Amniotic stem cell (primary cell): Measurements from ENCODE around the gene GPR62.
"Not testable (repeated sequence)": the region's sequence is repeated elsewhere in the genome, so short reads cannot be mapped to it uniquely, and the experiment has no call there.

ENCODE experiments used
- DNase-seq: peaks from one replicate; lab custom pipeline; 2025; lab: John Stamatoyannopoulos, UW

The GPR62 gene

DNA sequence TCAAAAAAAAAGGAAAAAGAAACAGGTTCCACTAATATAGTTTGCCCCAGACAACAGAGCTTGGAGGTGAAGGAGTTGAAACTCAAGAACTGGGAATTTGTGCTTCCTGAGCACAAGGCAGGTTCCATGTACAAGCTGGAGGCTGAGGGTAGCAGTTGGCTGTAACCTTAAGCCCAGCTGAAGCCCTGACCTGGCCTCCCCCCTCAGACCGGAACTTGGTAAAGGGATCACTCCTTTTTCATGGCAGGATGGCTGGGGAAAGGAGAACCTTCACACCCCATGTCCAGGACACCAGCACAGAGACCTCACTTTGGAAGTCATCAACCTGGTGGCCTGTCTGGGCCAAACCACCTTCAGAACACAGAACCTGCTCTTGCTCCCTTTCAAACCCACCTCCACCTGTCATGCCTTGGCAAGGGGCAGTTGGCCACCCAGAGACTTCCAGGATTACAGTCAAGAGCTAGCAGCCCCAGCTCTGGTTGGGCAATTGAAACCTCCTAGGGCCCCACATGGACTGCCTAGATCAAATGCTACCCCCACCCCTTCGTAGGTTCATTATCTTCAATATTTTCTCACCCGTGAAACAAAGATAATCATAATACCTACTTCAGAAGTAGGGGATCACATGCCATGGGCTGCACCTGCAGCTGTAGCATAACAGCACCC is 37.0 kb downstream of the GPR62 start:
- DNase-seq, result no peak

DNA sequence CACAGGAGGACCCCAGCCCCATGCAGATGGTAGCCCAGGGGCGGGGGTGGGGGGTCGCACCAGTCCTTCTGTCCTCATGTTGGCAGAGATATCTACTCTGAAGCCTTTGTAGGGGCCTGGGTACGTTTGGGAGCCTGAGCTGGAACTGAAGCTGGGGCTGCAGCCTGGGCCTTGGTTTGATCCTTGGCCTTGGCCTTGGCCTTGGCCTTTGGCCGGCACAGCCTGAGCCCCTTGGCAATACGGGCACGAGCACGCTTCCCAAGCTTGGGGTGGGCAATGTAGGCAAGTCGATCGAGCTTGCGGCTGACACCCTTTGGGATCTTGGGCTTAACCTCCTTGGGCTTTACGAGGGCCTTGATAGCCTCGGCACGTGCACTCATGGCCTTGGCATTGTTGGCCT is 38.5 kb downstream of the GPR62 start:
- not testable (repeated sequence) for DNase-seq

DNA sequence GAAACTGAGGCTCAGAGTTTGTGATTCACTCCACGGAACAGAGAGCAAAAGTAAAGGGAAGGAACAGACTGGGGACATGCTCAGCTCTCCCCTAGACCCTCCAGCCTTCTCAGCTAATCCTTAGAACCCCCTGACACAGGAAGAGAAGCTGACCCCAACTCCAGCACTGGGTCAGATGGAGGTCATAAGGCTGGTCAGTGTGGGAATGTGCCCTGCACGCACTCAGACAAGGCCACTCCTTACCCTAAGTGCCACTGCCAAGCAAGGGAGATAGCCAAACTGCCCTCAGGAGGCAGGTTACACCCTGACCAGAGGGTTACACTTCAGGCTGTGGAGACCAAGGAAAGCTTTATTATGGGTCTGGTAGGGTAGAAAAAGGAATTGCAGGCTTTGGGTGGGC is 39.3 kb downstream of the GPR62 start:
- DNase-seq, result no peak

DNA sequence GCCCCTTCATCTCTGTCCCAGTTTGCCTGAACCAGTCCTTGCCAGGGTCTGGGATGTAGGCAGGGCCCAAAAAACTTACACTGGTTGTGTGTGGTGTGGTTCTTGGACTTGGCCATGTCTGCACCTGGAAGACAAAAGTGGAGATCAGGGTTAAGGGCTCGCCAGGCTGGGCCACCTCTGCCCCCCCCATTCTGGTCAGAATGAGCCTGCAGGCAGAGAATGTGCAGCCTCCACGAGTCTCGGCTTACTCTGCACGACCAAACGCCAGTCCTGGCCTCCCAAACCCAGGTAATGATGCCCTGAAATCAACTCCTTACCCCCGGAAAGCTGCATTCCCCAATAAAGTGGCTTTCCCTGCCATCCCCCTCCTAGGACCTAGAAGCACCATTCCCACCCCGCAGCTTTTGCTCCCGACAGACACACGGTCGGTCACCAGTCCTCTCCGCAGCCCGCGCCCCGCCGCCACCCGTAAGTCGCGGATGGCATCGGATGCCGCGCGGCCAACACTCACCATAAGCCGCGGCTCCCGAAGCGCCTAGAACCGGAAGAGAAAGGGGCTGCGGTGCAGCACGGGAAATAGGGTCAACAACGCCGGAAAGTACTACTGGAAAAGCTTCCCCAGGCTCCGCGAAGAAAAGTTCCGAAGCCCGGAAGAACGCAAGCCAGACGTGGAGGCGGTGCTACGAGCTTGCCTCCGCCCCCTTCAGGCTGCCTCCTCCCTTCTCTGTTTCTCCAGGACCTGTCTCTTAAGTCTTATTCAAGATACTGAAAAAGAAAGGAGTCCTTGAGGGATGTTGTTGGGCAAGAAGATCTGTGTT is 40.4 kb downstream of the GPR62 start, which contains the start of gene RPL29:
Gene RPL29, minus strand, starts transcription at position 550 of the 818 bp plus-strand sequence. Its CDS starts 434 bp downstream, at position 116.
- peak; percentile 92 for DNase-seq

DNA sequence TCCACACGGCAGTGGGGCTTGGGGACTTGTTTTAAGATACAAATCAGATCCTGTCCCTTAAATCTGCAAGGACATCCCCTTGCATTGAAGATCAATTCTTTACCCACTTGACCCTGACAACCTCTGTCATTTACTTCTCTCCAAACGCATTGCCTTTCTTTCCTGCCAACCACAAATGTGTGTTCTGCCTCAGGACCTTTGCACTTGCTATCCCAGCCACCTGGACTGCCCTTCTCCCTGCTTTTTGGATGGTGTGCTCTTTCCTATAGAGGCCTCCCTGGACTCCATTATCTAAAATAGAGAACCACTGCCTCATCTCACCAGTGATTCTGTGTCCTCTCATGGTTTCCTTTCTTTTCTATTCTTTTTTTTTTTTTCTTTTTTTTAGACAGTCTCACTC is 42.0 kb downstream of the GPR62 start:
- DNase-seq, result no peak

DNA sequence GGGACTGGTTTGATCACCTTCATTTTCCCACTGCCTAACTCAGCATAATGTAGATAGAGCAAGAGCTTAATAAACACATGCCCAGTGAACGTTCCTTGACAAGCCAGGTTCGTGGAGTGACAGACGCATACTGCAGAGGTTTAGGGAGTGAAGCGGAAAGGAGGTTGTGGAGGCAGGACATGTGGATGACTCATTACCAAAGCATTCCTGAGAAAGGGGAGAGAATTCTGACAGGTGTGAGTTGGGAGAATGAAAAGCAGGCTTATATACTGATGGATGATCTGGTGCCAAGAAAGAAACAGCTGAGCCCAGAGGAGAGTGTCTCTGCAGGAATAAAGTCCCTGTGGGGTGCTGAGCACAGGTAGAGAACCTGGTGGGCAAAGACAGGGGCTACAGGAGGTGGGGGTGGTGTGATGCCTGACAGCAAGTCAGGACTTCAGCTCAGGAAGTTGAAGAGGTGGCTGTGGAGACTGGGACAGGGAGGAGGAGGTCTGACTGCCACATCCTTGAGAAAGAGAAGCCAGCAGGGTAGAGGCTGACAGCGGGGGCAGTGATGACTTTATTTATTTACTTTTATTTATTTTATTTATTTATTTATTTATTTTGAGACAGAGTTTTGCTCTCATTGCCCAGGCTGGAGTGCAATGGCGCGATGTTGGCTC is 42.9 kb downstream of the GPR62 start:
- DNase-seq, result no peak

DNA sequence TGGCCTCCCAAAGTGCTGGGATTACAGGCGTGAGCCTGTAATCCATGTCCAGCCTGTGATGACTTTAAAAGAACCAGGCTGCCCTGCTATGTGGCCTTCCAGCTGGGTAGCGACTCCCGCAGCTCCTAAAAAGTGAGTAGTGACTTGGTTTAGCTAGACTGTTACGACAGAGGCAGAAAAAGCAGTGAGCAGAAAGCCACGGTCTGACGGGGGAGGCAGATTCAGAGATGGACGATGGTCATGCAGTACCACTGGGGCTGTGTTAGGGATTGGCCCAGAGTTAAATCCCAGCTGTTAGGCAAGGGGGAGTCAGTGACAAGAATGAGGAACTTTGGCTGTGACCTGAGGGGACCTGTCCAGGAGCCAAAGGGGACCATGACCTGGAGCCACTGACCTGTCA is 43.6 kb downstream of the GPR62 start:
- DNase-seq, result no peak

DNA sequence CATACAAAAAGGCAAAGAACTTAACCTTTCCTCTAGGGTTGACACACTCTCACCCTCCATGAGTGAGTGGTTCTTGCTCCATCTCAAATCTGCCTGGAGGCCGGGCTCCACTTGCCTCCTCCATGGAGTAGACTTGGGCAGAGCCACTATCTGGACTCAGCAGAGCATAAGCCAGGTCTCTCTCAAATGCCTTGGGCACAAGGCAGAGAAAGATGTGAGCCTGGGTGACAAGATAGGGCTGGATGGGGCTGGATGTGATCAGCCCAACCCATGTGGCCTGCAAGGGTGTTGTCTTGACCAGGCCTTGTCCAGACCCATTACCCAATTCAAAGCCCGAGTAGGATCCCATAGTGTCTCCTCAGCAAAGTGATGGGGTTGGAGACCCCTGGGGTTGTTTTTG is 44.7 kb downstream of the GPR62 start:
- no peak for DNase-seq

DNA sequence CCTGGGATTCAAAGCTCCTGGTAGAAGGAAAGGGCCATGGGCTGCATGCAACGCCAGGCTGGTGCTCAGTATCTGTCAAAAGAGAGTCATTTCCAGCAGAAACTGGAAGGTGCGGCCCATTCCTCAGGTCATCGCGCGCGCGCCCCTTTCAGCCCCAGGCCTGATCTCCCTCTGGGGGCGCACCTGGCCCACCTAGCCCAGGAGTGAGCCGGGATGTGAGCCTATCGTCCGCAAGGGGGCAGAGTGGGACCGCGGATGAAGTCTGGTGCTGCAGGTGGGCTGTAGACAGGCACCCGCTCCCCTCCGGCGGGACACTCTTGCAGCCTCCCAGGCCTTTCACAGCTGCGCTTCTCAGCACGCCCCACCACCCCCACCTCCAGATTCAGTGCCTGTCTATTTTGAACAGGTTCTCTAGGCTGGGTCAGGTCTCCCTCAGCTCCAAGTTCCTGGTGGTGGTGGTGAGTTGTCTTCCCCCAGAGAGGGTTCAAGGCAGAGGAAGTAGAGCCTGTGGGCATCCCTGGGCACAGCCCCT is 46.3 kb downstream of the GPR62 start:
- no peak for DNase-seq

DNA sequence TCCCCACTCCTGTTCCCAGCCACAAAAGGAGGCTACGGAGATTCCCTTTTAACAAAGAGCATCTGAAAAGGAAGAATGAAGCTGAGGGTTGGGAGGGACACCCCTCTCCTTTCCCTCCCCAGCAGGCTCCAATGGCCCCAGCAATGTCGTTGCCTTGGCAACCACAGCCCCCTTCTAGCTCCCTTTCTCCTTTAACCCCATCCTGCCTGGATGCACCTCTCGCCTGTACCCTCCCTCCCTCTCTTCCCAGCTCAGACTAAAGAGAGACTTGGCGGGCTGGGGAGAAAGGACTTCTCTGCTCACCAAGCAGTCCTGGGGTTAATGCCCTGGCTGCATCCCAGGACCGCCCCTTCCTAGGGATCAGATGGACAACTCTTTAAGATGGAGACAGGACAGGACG is 47.6 kb downstream of the GPR62 start:
- DNase-seq, result no peak

DNA sequence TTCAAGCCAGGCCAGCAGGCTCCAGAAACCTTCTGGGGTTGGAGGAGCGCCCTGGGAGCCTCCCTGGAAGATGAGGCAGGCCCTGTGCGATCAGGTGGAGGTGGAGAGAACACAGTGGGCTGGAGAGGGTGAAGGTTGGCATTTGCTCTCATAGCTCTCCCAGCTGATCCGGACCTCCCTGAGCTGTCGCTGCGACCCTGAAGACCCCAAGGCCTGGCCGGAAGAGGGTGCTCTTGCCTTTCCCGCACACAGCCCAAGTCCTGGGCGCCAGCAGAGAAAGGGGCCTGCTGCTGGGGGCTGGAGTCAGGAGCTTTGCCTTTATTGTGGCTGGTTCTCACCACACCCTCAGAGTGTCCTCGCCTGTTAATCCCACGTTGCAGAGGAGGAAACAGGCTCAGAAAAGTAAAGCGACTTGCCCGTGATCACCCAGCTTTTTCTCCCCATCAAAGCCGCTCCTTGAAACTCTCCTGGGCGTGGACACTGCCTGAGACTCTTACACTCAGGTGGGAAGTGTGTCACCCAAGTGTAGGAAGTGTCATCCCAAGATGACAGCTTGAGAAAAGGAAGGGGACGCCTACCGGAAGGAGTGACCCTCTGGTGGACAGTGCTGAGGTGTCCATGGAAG is 49.1 kb downstream of the GPR62 start:
- no peak for DNase-seq

DNA sequence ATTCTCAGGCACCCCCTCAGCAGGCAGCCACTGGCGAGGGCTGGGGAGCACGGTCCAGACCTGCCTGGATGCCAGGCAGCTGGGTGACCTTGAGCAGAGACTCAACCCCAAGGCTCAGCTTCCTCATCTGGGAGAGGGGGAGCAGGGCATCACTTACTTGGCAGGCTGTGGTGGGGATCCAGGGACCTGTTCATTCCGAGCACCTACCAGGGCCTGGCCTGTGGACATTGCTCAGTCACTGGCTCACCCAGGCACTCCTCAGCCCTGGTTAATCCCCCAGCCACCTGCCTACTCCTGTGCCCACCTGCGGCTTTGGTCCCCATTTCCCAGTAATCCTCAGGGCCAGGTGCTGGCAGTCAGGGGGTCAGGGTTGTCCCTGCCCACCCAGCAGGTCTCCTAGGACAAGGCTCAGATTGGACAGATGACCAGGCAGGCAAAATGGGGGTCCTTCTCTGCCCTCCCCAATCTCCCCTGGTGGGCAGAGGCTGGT is 49.8 kb downstream of the GPR62 start:
- no peak for DNase-seq

DNA sequence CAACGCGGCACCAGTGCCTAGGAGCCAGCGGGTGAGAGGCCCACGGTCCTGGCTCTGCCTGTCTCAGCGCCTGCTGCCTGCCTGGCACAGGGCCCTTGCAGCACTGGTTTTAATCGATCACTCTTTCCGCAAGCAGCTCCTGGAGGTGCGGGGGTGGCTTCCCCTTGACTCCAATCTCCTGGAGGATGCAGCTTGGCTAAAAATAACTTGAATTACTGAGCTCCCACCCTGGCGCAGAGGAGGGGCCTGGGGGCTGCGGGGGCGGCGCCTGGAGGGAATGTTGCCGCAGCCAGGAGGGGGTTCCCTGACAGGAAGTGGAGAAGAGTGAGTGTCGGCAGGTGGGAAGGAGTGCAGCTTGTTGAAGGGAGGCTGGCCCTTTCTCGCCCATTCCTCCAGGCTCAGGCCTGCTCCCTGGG is 50.4 kb downstream of the GPR62 start:
- DNase-seq, result no peak

DNA sequence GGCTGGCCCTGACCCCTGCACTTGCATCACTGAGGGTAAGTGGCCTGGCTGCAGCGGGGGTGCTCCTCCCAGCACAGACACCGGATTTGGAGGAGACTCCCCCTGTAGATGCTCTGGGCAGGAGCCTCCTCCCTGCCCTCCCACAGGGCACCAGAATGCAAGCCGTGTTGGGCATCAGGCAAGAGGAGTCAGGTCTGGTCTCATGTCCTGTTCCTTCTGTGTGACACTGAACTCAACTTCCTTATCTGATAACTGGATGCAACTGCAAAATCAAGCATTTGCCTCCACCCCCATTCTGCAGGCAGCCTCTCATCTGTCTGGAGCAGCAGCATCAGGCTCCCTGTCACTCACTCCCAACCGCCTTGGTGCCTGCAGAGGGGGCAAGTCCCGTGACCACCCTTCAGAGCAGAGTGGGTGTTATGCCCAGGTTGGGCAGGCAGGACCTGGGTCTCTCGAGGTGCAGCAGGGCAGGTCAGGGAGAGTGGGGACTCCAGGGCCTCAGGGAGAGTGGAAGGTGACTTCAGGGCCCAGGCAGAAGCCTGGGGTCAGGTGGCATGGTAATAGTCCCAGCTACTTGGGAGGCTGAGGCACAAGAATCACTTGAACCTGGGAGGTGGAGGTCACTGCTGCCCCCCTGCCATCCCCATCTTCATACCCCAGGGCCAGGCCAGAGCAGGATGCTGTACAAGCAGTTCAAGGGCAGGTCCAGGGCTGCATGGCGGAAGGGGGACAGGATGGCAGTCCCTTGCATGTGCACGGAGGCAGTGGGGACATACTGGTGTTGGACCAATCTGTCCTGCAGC is 51.0 kb downstream of the GPR62 start:
- DNase-seq, result no peak

DNA sequence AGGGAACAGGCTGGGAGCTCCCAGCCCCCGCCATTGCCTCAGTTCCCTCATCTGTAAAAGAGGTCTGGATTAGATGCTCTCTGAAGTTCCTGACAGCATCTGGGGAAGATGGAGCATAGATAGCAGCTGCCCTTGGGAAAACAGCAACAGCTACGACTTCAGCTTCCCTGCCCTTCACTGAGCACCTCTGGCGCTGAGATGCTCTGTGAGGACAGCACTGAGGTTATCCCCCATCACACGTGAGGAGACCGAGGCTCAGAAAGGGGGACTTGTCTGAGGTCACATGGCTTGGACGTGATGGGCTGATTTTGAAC is 51.6 kb downstream of the GPR62 start:
- no peak for DNase-seq
